Retina (tissue), 1 donor: ENCODE results near the gene SNX25.
A peak's percentile ranks its signal among the peaks of the same experiment; 100 is the strongest.

Source experiments
- DNase-seq: peaks from one replicate; pipeline ENCODE4 v3.0.0-alpha.2; 2016

The SNX25 gene

GRCh38 chr4:185384061-185384460, 174.7 kb downstream of the SNX25 start:
- no peak for DNase-seq

- no peak for DNase-seq
Observed at GRCh38 chr4:185384930-185385331, 175.5 kb downstream of the SNX25 start.

GRCh38 chr4:185387957-185388356, 178.6 kb downstream of the SNX25 start:
- DNase-seq, result no peak

- DNase-seq, result no peak
Observed at GRCh38 chr4:185390941-185391340, 181.5 kb downstream of the SNX25 start.

- no peak for DNase-seq
Observed at GRCh38 chr4:185392156-185392555, 182.8 kb downstream of the SNX25 start.

GRCh38 chr4:185394568-185395237, 185.3 kb downstream of the SNX25 start:
- DNase-seq, result no peak

GRCh38 chr4:185395238-185395955, 186.0 kb downstream of the SNX25 start, which contains the start of gene LRP2BP:
Gene LRP2BP, minus strand, starts transcription at chr4:185395924. Its CDS starts 17,738 bp downstream, at chr4:185378186.
- no peak for DNase-seq

- DNase-seq, result peak; percentile 97
Observed at GRCh38 chr4:185395956-185396723, 186.7 kb downstream of the SNX25 start.

- no peak for DNase-seq
Observed at GRCh38 chr4:185396724-185397385, 187.5 kb downstream of the SNX25 start, which contains the start of gene ANKRD37. Gene ANKRD37, plus strand, starts transcription at chr4:185396841. Its CDS starts 83 bp downstream, at chr4:185396924.

- DNase-seq, result no peak
Observed at GRCh38 chr4:185398618-185399017, 189.2 kb downstream of the SNX25 start.

GRCh38 chr4:185399466-185399865, 190.1 kb downstream of the SNX25 start:
- no peak for DNase-seq

GRCh38 chr4:185404031-185404430, 194.6 kb downstream of the SNX25 start:
- no peak for DNase-seq

GRCh38 chr4:185405296-185405999, 196.1 kb downstream of the SNX25 start:
- DNase-seq, result no peak

- DNase-seq, result no peak
Observed at GRCh38 chr4:185408432-185408831, 199.0 kb downstream of the SNX25 start.

- no peak for DNase-seq
Observed at GRCh38 chr4:185411849-185412248, 202.5 kb downstream of the SNX25 start.

GRCh38 chr4:185412412-185412811, 203.0 kb downstream of the SNX25 start:
- no peak for DNase-seq
